Inflammatory macrophage (primary cell): Measurements from ENCODE around the gene SPATA32.
A peak's percentile ranks its signal among the peaks of the same experiment; 100 is the strongest.

Experiments used
- DNase-seq, 2 donors: peaks; one replicate each; pipeline ENCODE4 v3.0.0-alpha.2; 2020 to 2022

SPATA32 gene

GRCh38 chr17:45227926-45228762, 33.8 kb downstream of the SPATA32 start:
- peak in 1 of 2 donors; percentile 64 for DNase-seq

- DNase-seq = peak; percentile 62 to 64
Observed at GRCh38 chr17:45227101-45227925, 34.6 kb downstream of the SPATA32 start.

- DNase-seq = no peak
Observed at GRCh38 chr17:45226576-45226975, 35.3 kb downstream of the SPATA32 start.

GRCh38 chr17:45225964-45226530, 35.8 kb downstream of the SPATA32 start:
- peak; percentile 95 to 96 for DNase-seq

- DNase-seq = no peak
Observed at GRCh38 chr17:45225051-45225700, 36.7 kb downstream of the SPATA32 start.

- no peak for DNase-seq
Observed at GRCh38 chr17:45224671-45225050, 37.2 kb downstream of the SPATA32 start.

- no peak for DNase-seq
Observed at GRCh38 chr17:45223539-45224528, 38.1 kb downstream of the SPATA32 start.

GRCh38 chr17:45222996-45223538, 38.8 kb downstream of the SPATA32 start:
- peak; percentile 43 to 46 for DNase-seq

GRCh38 chr17:45222289-45222995, 39.5 kb downstream of the SPATA32 start:
- peak in 1 of 2 donors; percentile 35 for DNase-seq

GRCh38 chr17:45222014-45222288, 39.9 kb downstream of the SPATA32 start:
- no peak for DNase-seq

- peak; percentile 69 to 77 for DNase-seq
Observed at GRCh38 chr17:45221081-45222013, 40.5 kb downstream of the SPATA32 start, which contains the start of gene FMNL1. Gene FMNL1 (plus strand): TSS chr17:45221885. CDS start chr17:45222125, 240 bp downstream.

- no peak for DNase-seq
Observed at GRCh38 chr17:45220079-45220478, 41.8 kb downstream of the SPATA32 start.

- peak; percentile 83 to 89 for DNase-seq
Observed at GRCh38 chr17:45218895-45219661, 42.8 kb downstream of the SPATA32 start.
